Liver (tissue), 3 donors: ENCODE measurements around the gene EXOC8.

Experiments
- EGR1 ChIP-seq, 2 donors: IDR thresholded peaks; 2 replicates each; pipeline ENCODE4 v1.6.1; 2016 to 2018; ENCODE audit warnings: antibody characterized with exemption in 2 of 2, low read depth in 2 of 2
- FOXA1 ChIP-seq: IDR thresholded peaks from 2 replicates; pipeline ENCODE4 v1.6.1; 2016; ENCODE audit warnings: antibody characterized with exemption
- MAX ChIP-seq: IDR thresholded peaks from 2 replicates; pipeline ENCODE4 v1.6.1; 2016; ENCODE audit warnings: antibody characterized with exemption
- REST ChIP-seq: IDR thresholded peaks from 2 replicates; pipeline ENCODE4 v1.6.1; 2016; ENCODE audit warnings: antibody characterized with exemption, mild to moderate bottlenecking
- SP1 ChIP-seq: IDR thresholded peaks from 2 replicates; pipeline ENCODE4 v1.6.1; 2018; ENCODE audit warnings: antibody characterized with exemption, mild to moderate bottlenecking
- TF ChIP-seq, protein P1 (sequence below): fragments of 150-350 bp; IDR thresholded peaks from 2 replicates; pipeline ENCODE4 v1.5.1; 2017; ENCODE audit warnings: improper control_type of control experiment, low read depth, low read length; ENCODE audit not compliant: missing input control
- donor health status: healthy.
- donor health status: healthy.

DNA sequence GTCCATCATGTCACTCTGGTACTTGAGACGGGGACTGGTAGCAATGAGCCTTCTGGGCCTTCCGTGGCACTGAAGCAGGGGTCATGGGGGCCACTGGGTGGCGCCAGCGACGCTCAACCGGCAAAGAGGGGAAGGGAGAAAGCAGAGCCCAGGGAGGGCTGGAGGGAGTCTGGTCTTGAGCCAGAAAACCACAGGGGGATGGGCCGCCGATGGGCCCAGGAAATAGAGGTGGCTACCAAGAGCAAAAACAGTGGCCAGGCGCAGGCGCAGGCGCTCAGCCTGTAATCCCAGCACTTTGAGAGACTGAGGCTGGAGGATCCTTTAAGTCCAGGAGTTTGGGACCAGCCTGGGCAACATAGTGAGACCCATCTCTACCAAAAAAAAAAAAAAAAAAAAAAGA lies 21.8 kb downstream of the EXOC8 start:
- TF ChIP-seq, protein P1, sequence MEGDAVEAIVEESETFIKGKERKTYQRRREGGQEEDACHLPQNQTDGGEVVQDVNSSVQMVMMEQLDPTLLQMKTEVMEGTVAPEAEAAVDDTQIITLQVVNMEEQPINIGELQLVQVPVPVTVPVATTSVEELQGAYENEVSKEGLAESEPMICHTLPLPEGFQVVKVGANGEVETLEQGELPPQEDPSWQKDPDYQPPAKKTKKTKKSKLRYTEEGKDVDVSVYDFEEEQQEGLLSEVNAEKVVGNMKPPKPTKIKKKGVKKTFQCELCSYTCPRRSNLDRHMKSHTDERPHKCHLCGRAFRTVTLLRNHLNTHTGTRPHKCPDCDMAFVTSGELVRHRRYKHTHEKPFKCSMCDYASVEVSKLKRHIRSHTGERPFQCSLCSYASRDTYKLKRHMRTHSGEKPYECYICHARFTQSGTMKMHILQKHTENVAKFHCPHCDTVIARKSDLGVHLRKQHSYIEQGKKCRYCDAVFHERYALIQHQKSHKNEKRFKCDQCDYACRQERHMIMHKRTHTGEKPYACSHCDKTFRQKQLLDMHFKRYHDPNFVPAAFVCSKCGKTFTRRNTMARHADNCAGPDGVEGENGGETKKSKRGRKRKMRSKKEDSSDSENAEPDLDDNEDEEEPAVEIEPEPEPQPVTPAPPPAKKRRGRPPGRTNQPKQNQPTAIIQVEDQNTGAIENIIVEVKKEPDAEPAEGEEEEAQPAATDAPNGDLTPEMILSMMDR, result peak; percentile 38
- no peak for TF ChIP-seq REST
- TF ChIP-seq MAX, result no peak
- no peak for TF ChIP-seq EGR1 (IDR thresholded peaks at IDR 0.05; ENCODE audit: low read depth in 2 of 2)
- no peak for TF ChIP-seq FOXA1
- TF ChIP-seq SP1, result no peak
